Measurements from ENCODE around the gene NUP214. TPM values are rescaled to one million over a fixed set of nuclear protein-coding genes. Genes with fewer than 3 reads are reported as not detected.

Gene NUP214
- total RNA-seq, 1 donor from 2014 or later = 62.2 TPM

DNA sequence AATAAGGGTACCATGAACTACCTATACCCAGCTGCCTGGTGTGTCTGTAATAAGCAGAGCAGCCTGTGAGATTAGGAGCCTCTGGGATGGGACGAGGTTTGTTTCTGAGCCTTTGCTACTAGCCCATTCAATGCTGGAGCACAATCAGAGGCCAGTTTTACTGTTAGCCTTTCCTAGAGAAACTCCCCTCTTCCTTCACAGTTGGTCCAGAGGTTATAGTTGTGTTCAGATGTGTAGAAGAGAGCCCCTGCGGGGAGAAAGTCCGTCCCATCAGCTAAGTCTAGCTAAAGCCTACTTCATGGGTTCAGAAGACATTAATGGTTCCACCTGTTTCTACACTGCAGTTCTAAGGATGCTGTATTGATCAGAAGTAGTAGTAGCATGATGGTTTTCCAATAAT, 16.8 kb downstream of the NUP214 start:
- Mint-ChIP-seq H3K36me3 (ENCODE audit: insufficient read depth) (peaks cover 22% of the 10 kb centered on the region), H3K4me1 (ENCODE audit: low read depth) (no peaks in the 10 kb centered on the region), H3K4me3 (ENCODE audit: low read depth) (no peak overlapping the region), H3K27ac (no peak overlapping the region), H3K9me3 (ENCODE audit: low read depth) (no peaks in the 10 kb centered on the region), H3K27me3 (no peaks in the 10 kb centered on the region)
- no peak for DNase-seq (ENCODE audit: low spot score, unreplicated experiment)
- TF ChIP-seq, protein P1, sequence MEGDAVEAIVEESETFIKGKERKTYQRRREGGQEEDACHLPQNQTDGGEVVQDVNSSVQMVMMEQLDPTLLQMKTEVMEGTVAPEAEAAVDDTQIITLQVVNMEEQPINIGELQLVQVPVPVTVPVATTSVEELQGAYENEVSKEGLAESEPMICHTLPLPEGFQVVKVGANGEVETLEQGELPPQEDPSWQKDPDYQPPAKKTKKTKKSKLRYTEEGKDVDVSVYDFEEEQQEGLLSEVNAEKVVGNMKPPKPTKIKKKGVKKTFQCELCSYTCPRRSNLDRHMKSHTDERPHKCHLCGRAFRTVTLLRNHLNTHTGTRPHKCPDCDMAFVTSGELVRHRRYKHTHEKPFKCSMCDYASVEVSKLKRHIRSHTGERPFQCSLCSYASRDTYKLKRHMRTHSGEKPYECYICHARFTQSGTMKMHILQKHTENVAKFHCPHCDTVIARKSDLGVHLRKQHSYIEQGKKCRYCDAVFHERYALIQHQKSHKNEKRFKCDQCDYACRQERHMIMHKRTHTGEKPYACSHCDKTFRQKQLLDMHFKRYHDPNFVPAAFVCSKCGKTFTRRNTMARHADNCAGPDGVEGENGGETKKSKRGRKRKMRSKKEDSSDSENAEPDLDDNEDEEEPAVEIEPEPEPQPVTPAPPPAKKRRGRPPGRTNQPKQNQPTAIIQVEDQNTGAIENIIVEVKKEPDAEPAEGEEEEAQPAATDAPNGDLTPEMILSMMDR (IDR thresholded peaks at IDR 0.05; ENCODE audit: unreplicated experiment) = no peak

DNA sequence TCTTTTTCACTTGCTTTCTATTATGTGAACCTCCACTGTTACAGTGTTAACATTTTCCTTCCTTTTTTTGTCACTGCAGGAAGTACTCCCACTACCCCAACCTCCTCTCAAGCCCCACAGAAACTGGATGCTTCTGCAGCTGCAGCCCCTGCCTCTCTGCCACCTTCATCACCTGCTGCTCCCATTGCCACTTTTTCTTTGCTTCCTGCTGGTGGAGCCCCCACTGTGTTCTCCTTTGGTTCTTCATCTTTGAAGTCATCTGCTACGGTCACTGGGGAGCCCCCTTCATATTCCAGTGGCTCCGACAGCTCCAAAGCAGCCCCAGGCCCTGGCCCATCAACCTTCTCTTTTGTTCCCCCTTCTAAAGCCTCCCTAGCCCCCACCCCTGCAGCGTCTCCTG, 18.8 kb downstream of the NUP214 start:
- TF ChIP-seq, protein P1 (IDR thresholded peaks at IDR 0.05; ENCODE audit: unreplicated experiment) = no peak
- H3K4me1 Mint-ChIP-seq (ENCODE audit: low read depth) = no peaks in the 10 kb centered on the region
- H3K27ac Mint-ChIP-seq = no peak overlapping the region
- DNase-seq (ENCODE audit: low spot score, unreplicated experiment) = no peak
- no peaks in the 10 kb centered on the region for H3K27me3 Mint-ChIP-seq
- H3K4me3 Mint-ChIP-seq (ENCODE audit: low read depth) = no peak overlapping the region
- no peaks in the 10 kb centered on the region for H3K9me3 Mint-ChIP-seq (ENCODE audit: low read depth)
- H3K36me3 Mint-ChIP-seq (ENCODE audit: insufficient read depth) = peaks cover 26% of the 10 kb centered on the region

DNA sequence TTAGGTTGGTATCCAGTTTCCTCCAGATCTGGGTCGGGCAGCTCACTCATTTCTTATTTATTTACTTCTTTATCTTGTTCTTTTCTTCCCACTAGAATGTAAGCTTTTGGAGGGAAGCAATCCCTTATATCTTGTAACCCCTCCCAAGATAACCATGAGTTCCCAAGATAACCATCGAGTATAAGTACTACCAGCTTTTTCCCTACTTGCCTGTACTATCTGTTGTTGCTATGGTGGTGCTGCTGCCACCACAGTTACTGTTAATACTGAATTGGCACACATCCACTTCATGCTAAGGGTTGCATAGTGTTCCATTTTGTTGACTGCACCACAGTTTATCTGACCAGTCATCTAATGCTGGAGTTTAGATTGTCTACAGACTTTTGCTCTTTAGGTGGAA, 19.9 kb downstream of the NUP214 start:
- Mint-ChIP-seq H3K36me3 (ENCODE audit: insufficient read depth) (peaks cover 31% of the 10 kb centered on the region), H3K4me3 (ENCODE audit: low read depth) (no peak overlapping the region), H3K9me3 (ENCODE audit: low read depth) (no peaks in the 10 kb centered on the region), H3K4me1 (ENCODE audit: low read depth) (no peaks in the 10 kb centered on the region), H3K27ac (no peak overlapping the region), H3K27me3 (no peaks in the 10 kb centered on the region)
- TF ChIP-seq, protein P1 (IDR thresholded peaks at IDR 0.05; ENCODE audit: unreplicated experiment) = no peak
- DNase-seq (ENCODE audit: low spot score, unreplicated experiment) = no peak

DNA sequence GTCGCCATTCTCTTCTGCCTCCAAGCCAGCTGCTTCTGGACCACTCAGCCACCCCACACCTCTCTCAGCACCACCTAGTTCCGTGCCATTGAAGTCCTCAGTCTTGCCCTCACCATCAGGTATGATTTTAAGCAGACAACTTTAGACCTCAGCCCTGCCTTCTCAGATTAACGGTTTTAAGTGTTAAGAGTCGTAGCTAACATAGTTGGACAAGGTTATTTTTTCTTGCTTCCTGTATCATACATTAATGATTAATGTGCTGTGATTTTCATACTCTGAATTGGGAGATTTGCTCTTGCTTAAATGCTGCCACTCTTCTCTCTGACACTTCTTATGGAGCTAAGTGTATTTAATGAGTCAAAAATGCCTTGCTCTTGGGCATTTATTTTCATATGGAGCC, 20.8 kb downstream of the NUP214 start:
- no peak overlapping the region for H3K4me3 Mint-ChIP-seq (ENCODE audit: low read depth)
- no peaks in the 10 kb centered on the region for H3K27me3 Mint-ChIP-seq
- peaks cover 31% of the 10 kb centered on the region for H3K36me3 Mint-ChIP-seq (ENCODE audit: insufficient read depth)
- no peaks in the 10 kb centered on the region for H3K4me1 Mint-ChIP-seq (ENCODE audit: low read depth)
- no peak for DNase-seq (ENCODE audit: low spot score, unreplicated experiment)
- H3K9me3 Mint-ChIP-seq (ENCODE audit: low read depth) = no peaks in the 10 kb centered on the region
- TF ChIP-seq, protein P1 (IDR thresholded peaks at IDR 0.05; ENCODE audit: unreplicated experiment) = no peak
- H3K27ac Mint-ChIP-seq = no peak overlapping the region

DNA sequence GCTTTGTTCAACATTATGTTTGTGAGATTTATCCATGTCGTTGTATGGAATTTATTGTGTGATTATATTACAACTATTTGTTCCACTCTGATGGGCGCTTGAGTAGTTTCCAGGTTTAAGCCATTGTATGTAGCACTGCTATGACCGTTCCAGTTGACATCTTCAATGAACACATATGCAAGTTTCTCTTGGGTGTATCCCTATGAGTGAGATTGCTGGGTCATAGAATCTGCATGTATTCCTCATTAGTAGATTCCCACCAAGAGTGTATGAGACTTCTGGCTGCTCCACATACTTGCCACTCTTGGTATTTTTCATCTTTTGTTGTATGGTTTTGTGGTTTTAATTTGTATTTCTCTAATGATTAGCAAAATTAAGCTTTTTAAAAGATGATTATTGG, 22.9 kb downstream of the NUP214 start:
- Mint-ChIP-seq H3K9me3 (ENCODE audit: low read depth) (no peaks in the 10 kb centered on the region), H3K27ac (no peak overlapping the region), H3K4me3 (ENCODE audit: low read depth) (no peak overlapping the region), H3K36me3 (ENCODE audit: insufficient read depth) (peaks cover 33% of the 10 kb centered on the region), H3K27me3 (no peaks in the 10 kb centered on the region), H3K4me1 (ENCODE audit: low read depth) (no peaks in the 10 kb centered on the region)
- no peak for DNase-seq (ENCODE audit: low spot score, unreplicated experiment)
- TF ChIP-seq, protein P1 (IDR thresholded peaks at IDR 0.05; ENCODE audit: unreplicated experiment) = no peak

All from progenitor cell of endocrine pancreas (in vitro differentiated cells).